Loucy (cell line): Measurements from ENCODE around the gene TRERF1.

Experiments used
- CTCF ChIP-seq: fragments of 200-600 bp; sonication (generic); conservative IDR thresholded peaks from 2 replicates; pipeline ENCODE4 v1.5.1; 2014; ENCODE audit warnings: mild to moderate bottlenecking, antibody characterized with exemption, low read length
- EZH2phosphoT487 ChIP-seq: fragments of 200-600 bp; IDR thresholded peaks from 2 replicates; pipeline ENCODE4 v1.6.1; 2018; ENCODE audit warnings: antibody characterized with exemption, mild to moderate bottlenecking, moderate library complexity, borderline replicate concordance

GRCh38 chr6:42293386-42293977, 158.2 kb downstream of the TRERF1 start:
- TF ChIP-seq CTCF (no peak), EZH2phosphoT487 (no peak)
